HG02588 (cell line): ENCODE measurements around the gene SLCO2B1.

Experiments
- ATAC-seq: cut with Tn5 transposase; IDR thresholded peaks from one replicate; pipeline ENCODE4 v1.9.1; 2021; ENCODE audit warnings: mild to moderate bottlenecking, moderate library complexity; ENCODE audit not compliant: unreplicated experiment

SLCO2B1 gene

DNA sequence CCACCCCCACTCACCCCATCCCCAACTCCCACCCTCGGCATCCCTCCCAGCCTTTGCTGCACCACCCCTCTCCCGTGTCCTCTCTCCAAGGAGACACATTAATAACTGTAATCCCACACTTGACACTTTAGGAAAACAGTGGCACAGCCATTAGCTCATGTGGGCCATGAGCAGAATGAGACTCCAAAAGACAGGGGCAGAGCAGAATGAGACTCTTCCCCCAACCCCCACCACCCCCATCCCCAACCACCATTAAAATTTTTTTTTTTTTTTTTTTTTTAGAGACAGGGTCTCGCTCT lies 6.2 kb upstream of the SLCO2B1 start:
- no peak for ATAC-seq

DNA sequence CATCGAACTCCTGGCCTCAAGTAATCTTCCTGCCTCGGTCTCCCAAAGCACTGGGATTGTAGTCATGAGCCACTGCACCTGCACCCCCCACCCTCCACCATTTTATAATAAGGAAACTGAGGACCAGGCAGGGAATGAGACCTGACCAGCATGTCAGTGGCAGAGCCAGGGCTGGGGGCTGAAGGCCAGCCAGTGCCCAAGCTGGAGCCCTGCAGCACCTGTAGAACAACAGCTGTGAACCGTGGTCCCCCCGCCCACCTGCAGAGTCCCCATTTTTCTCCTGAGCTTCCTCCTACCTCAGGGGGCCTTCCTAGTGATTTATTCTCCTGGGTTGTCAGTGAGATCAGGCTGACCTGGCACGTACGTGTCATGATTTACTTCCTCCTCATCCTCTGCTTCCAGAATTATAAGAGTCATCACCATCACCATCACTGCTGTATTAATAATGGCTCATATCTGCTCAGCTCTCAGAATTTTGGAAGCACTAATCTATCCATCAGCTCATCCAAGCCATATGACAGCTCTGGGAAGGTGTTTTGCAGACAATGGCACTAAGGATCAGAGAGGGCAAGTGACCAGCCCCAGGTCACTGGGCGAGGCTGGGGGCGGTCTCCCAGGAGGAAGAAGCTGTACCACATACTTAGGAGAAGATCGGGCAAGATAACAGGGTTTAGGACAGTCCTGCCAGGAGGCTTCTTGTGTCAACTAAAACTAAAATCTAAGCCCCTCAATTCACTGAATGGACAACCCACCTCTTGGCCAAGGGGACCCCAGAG lies 5.5 kb upstream of the SLCO2B1 start:
- no peak for ATAC-seq

DNA sequence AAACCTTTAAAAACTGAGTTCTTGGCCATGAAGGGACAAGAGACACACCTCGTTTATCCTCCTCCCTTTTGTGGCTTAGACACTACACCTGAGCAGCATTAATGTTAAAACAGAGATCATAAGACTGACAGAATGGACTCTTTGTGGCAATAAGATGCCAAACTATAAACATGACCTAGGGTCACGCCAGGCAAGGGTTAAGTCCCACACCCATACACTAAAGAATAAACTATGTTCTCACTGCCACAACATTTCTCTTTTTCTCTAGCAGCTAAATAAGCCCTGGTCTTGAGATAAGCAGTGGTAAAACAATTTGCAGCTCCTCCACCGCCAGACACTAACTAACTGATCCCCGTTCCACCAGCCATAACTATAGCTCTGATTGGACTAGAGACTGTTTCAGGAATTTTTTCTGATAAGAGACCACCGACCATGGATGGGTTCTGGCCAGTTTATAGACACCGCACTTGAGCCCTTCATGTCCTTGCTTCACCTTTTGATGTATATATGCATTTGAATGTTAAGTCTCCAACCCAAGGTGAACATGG lies 4.9 kb upstream of the SLCO2B1 start:
- ATAC-seq, result no peak

DNA sequence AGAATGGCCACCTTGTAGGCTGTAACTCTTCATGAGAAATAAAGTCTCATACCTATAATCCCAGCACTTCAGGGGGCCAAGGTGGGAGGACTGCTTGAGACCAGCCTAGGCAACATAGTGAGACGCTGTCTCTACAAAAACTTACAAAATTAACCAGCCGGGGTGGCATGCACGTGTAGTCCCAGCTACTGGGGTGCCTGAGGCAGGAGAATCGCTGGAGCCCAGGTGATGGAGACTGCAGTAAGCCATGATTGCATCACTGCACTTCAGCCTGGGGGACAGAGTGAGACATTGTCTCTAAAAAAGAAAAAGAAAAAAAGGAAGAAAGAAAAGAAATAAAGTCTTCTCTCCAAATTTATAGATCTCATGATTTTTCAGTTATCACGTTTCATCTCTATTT lies 4.2 kb upstream of the SLCO2B1 start:
- no peak for ATAC-seq

DNA sequence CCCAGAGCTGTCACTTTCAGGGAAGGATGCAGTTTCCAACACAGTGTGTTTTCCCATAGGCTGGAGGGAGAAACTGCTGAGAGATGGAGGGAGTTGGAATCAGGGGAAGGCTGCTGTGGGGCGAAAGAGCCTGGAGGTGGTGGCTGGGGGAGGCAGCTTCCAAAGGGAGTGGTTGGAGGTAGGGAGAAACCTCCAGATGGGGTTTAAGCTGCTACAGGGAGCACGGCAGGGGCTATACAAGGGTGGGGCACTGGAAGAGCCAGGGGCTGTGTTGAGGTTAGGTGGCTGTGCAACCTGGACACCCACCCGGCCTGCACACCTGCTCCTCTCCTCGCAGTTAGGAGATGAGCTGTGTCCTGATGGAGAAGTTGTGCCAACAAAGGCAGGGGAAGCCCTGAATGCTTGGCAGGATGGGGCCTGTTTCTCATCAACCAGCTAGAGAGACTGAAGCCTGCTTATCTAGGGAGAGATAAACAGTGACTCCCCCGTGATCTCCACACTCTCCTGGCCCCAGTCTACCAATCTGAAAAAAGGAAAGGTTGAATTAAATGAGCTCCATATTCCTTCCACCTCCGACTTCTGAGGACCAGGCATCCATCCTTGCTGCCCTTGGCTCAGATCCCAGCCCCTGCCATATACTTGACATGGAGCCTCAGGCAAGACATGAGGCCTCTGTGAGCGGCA lies 3.6 kb upstream of the SLCO2B1 start:
- ATAC-seq, result no peak

DNA sequence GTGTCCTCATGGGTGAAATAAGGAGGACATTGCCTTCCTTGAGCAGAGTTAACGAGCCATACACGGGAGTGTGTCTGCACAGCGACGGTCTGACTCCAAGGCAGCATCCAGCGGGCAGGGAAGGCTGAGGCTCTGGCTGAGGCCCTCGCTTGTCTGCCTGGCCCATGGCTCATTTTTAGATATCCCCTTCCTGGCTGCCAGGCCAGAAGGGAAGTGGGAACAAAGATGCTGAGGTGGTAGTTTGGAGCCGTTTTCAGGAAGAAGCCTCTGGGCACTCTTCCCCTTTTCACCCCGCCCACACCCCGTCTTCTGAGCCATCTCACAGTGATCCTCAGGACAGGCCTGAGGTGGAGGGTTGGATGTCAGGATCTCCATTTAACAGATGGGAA lies 3.0 kb upstream of the SLCO2B1 start:
- no peak for ATAC-seq

DNA sequence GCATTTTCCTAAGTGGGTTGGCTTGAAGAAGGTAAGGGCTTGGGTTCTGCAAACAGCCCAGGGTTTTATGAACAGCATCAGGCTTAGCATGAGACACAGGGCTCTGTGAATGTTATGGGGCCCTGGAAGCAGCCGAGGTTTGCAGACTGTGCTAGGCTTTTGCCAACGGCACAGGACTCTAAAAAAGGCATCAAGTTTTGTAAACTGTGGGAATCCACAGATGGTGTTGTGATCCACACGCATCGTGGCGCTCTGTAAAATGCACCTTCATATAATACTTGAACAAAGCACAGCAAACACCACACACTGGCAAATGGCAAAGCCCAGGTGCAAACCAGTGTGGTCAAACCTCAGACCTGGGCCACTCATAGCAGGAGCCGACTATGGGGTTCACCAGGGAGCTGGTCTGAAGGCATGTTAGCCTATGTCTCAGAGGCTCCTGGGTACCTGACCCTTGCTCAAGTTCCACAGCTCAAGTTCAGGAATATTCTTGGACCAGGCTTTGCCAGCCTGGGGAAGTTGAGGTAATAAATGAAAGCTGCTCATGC lies 2.4 kb upstream of the SLCO2B1 start:
- no peak for ATAC-seq

DNA sequence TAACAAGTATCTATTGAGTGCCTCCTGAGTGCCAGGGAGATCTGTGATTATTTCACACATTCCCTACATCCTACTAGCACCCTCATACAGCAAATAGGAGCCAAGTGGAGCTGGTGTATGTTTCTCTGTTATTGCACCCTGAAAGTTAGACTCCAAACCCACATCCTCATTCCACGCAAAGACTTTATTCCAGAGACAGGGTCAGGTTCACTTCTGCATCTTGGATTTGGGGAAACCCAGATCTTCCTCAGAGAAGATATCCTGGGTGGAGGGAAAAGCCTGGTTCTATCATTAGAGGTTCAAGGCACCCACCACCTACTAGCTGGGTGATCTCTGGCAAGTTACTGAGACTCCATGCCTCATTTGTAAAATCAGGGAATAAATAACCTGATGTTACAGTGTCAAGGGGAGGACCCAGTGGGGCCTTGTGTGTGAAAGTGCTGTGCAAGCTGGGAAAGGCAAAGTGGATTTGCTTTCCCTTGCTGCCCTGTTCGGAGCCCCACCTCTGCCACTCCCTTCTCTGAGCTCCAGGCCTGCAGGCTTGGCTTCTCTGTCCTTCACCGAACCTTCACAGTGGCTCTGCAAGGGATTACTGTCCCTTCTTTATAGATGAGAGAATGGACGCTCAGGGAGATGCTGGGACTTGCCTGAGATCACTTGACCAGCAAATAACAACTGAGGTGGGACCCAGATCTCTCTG lies 991 bp upstream of the SLCO2B1 start:
- no peak for ATAC-seq

DNA sequence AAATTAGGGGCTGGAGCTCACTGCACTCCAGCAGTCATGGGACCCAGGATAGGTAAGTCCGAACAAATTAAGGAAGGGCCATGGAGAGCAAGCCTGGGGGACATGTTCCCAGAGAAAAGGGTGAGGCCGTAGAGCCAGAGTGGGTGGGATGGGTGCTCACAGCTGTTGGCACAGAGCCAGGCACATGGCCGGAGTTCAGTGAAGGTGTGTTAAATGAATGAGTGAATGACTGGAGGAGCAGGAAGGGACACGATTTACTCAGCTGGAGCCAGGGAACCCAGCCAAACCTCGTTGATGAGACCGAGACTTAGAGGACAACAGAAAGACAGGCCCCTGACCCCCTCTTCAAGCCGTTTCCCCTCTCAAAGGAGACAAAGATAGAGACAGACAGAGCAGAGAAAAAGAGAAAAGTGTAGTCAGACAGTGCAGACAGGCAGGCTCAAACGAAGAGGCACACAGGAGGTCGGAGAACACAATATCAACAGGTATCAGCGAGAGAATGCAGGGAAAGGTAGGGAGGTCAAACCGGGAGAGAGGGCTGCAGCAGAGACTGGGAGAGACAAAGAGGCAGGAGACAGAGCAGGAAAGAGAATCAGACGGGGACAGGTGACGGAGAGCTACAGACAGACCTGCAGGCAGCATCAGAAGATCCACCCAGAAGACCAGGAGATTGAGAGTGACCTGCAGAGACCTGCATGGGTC lies 590 bp downstream of the SLCO2B1 start:
- no peak for ATAC-seq

DNA sequence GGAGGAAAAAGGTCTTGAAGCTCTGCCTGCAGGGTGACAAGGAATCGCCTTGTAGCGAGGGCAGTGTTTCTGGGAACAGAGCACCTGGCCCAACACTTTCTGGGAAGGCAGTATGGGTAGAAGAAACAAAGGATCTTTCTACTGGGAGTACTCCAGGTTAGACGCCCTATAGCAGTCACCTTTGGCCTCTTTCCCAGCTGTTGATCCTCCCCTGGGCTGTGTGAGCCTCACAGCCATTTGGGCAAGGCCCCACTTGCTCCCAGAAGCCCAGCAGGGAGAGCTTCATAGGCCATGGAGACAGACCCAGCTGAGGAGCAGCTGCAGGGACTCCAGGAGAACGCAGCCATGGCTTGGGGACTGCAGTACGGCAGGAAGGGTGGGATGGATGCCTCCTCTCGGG lies 1.2 kb downstream of the SLCO2B1 start:
- no peak for ATAC-seq

DNA sequence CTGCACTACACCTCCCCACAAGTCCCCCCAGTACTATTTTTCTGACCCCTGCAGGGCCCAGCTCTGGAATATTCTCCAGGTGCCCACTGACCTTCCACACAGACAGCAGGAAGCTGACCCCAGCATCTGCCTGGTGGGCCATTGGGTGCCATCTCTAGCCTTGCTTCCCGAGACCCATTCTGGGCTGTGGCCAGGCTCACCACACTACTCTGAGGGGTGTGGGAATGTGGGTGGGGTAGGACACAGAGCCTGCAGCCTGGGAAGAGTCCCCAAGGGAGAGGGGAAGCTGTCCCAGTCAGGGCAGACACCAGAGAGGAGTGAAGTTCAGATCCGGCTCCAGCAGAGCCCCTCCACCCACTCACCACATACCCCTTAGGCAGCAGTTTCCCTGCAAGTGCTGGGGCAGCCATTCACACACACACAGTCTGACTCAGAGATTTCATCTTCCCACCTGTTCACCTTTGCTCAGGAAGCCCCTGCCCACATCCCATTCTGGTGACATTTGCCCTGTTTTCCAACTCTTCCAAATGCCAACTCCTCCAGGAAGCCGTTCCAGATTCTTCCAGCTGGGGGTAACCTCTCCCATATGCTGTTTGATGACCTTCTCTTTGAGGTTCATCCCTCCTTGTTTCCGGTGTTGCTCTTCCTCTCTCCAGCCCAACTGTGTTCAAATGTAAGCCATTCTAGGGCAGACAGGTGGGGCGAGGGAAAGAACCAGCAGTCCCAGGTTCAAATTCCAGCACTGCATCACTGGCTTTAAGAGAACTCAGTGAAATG lies 1.9 kb downstream of the SLCO2B1 start:
- no peak for ATAC-seq

DNA sequence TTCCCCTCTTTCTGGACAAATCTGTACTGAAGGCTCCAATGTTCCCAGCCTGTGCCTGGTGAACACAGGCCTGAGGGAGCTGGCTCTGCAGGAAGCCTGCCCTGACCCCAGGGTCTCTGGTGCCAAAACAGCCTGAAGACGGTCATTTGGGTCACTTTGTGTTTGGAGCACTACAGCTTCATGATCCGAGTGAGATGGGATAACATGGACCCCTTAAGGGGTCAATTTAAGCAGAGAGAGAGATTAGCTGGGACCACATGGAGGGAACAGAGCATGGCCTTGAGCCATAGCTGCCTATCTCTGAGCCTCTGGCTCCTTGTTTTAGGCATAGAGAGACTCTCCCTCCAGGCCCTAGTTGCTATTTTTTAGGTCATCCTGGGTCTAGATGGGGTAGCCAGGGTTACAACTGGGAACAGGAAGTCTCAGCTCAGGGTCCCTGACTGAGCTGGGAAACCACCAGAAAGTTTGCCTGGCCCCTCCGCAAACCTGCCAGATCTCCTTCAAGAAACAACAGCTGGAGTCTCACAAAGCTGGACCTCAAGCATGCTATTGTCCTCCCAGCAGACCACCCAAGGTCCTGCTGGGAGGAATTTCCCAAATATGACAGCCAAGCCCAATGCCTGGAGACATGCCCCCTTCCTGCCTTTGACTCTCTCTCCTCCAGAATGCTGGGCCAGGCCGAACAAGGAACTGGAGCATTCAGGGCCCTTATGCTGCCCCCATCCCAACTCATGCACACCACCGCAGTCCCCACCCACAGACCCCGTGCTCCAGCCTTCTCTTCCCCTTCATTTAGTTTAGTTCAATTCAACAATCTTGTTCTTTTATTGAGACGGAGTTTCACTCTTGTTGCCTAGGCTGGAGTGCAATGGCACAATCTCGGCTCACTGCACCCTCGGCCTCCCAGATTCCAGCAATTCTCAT lies 4.0 kb downstream of the SLCO2B1 start:
- no peak for ATAC-seq

DNA sequence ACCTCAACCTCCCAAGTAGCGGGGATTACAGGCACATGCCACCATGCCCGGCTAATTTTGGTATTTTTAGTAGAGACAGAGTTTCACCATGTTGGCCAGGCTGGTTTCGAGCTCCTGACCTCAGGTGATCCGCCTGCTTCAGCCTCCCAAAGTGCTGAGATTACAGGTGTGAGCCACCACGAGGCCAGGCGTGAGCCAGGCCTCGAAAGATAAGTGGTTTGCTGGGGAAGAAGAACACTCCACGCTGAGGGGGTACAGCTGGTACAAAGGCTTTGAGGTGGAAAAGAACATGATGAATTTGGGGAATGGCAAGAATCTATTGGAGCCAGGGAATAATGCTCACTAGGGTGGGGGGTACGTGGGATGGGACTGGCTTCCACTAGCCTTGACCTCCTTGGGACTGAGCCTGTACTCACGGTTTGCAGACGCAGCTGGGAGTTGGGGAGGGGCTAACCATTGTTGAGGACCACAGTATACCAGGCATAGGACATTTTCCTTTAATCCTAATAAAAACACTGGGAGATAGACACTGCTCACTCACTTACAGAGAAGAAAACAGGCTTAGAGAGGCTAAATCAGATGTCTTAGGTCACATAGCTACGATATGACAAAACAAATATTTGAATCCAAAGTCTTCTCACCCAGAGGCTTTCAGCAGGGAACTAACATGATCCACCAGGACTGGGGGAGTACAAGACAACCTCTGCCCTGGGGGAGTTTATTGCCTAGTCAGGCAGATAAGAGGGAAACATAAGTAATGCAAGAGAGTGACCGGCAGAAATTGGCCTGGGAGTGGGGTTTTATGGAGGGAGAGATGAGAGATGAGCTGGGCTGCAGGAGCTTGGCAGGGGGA lies 4.9 kb downstream of the SLCO2B1 start:
- ATAC-seq, result no peak

DNA sequence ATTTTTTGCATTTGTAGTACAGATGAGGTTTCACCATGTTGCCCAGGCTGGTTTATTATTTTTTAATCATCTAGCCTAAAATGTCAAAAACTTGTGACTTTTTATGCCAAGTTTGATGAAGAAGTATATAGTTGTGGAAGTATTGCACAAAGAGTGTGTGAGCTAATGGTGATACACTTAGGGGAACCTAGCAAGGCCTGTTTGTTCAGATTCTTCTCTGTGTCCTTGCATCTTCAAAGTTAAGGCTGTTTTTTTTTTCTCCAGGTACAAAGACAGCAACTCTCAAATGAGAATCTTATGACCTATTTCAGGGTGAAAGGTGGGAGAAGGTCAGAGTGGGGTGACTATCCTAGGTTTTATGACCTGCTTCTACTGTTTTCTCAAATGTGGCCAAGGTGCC lies 7.3 kb downstream of the SLCO2B1 start:
- no peak for ATAC-seq

DNA sequence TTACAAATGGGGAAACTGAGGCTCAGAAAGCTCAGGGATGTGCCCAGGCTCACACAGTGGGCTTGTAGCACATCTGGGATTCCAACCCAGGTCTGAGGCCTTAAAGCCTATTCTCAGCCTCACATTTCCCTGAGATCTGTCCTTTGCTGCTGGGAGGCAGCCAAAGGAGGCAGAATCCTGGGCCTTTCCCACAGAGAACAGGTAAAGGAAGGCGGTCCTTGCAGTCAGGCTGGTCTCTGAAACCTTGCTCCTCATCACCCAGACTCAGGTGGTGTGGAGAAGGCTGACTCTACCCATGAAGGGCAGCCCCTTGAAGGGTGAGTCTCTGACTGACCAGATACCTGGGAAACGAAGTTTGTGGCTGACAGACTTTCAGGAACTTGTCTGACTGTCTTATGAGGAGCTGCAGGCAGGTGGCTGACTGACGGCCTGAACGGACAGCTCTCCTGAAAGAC lies 7.8 kb downstream of the SLCO2B1 start:
- no peak for ATAC-seq

DNA sequence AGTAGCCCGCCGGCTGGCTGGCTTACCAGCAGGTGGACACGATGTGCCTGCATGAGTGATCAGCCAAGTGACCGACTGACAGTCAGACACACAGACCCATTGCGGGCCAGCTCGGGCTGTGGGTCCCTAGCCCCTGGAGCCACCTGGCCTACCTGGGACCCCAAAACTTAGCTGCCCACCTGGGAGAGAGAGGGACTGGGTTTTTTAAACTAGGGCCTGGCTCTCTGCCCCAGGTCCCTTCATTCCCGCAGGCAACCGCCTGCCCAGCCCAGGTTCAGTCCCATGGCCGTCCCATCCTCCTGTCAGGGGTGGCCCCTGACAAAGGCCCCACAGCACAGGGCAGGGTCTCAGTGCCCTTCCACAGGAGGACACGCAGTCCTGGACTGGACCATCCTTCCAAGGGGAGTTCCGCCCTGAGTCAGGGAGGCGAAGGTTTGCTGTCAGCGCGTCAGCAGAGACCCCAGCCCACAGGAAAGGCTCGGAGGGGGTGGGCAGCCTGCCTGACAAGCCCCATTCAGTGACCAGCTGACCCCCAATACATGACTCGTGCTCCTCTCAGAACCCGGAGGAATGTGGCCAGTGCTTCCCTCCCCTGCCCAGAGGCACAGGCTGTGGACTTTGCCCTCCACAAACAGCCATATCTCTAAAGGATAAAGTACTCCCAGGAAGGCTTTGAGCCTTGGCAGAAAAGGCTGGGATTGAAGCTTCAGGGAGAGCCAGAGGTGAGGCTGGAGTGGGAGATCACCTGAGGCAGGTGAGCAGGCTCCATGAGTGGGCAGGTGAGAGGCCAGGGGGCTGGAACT lies 8.4 kb downstream of the SLCO2B1 start:
- ATAC-seq, result no peak

DNA sequence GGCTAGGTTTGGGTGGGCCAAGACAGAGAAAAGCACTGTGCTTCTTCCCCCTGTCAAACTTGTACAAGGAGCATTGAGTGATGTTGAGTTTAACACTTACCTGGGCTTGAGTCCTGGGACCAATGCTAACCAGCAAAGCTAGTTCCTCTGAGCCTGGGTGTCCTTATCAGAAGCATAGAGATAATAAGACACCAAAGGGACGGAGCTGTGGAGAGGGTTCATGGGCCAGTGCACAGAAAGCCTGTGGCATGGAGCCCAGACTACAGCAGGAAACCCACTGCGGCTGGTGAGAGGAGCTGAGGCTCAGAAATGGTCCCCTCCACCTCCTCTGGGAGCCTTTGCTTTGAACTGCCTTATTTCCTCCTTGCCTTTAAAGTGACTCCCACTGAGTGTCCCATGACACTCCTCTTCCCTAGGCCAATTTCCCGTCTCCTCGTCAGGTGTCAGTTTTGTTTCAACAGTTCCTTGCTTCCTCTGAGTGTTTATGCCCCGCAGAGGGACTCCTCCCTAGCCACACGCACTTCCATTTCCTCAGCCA lies 9.4 kb downstream of the SLCO2B1 start:
- ATAC-seq, result no peak
